CD4-positive, alpha-beta memory T cell (primary cell): ENCODE data around the gene CHD6. TPM values are rescaled to one million over a fixed set of nuclear protein-coding genes. Genes with fewer than 3 reads are reported as not detected.

Source experiments
- CTCF ChIA-PET: fragments of 350-600 bp; sonication (Branson Sonifier 250); formaldehyde crosslinking; loops from one replicate; lab custom pipeline; 2021; ENCODE audit warnings: inconsistent platforms; ENCODE audit not compliant: partially characterized antibody; lab: Charles Lee
- POLR2A ChIA-PET: fragments of 350-600 bp; sonication (Branson Sonifier 250); formaldehyde crosslinking; loops from one replicate; lab custom pipeline; 2021; ENCODE audit not compliant: partially characterized antibody; lab: Charles Lee
- DNase-seq, 5 donors: peaks; one replicate each; pipeline versions ENCODE4 v3.0.0 to v3.0.0-alpha.2; 2020 to 2022; ENCODE audit warnings: mixed read lengths in 1 of 5
- H3K27ac ChIP-seq: one replicate; pipeline ENCODE4 v1.7.0; 2013; ENCODE audit warnings: low read depth, low read length
- H3K27me3 ChIP-seq: 2 replicates; pipeline ENCODE4 v1.7.0; 2013; ENCODE audit warnings: mild to moderate bottlenecking, low read length, moderate library complexity; ENCODE audit not compliant: insufficient read depth
- H3K36me3 ChIP-seq: 2 replicates; pipeline ENCODE4 v1.7.0; 2013; ENCODE audit warnings: mild to moderate bottlenecking, low read length, moderate library complexity; ENCODE audit not compliant: insufficient read depth
- H3K4me1 ChIP-seq: 2 replicates; pipeline ENCODE4 v1.7.0; 2013; ENCODE audit warnings: mild to moderate bottlenecking, low read length, moderate library complexity; ENCODE audit not compliant: insufficient read depth
- H3K4me3 ChIP-seq, 2 donors: one replicate each; pipeline ENCODE4 v1.7.0; 2013; ENCODE audit warnings: low read length in 2 of 2, mild to moderate bottlenecking in 1 of 2
- H3K9me3 ChIP-seq, 2 donors: one replicate each; pipeline ENCODE4 v1.7.0; 2013; ENCODE audit warnings: low read length in 2 of 2, control low read depth in 1 of 2; ENCODE audit not compliant: control insufficient read depth in 1 of 2
- H3K27ac Mint-ChIP-seq, 7 donors: one replicate each; pipeline ENCODE4 v1.8.0; 2020 to 2021; ENCODE audit warnings: mixed read lengths in 7 of 7, mild to moderate bottlenecking in 6 of 7, inconsistent platforms in 3 of 7, moderate library complexity in 3 of 7
- H3K27me3 Mint-ChIP-seq, 2 donors: one replicate each; pipeline ENCODE4 v1.8.0; 2020 to 2021; ENCODE audit warnings: mixed read lengths in 2 of 2
- H3K36me3 Mint-ChIP-seq, 2 donors: one replicate each; pipeline ENCODE4 v1.8.0; 2020 to 2021; ENCODE audit warnings: mixed read lengths in 2 of 2, inconsistent platforms in 1 of 2, mild to moderate bottlenecking in 1 of 2
- H3K4me1 Mint-ChIP-seq, 4 donors: one replicate each; pipeline ENCODE4 v1.8.0; 2020 to 2021; ENCODE audit warnings: mixed read lengths in 4 of 4, mild to moderate bottlenecking in 1 of 4
- H3K4me3 Mint-ChIP-seq, 8 donors: one replicate each; pipeline ENCODE4 v1.8.0; 2020 to 2021; ENCODE audit warnings: mixed read lengths in 8 of 8, mild to moderate bottlenecking in 7 of 8, moderate library complexity in 6 of 8, inconsistent platforms in 3 of 8
- H3K9me3 Mint-ChIP-seq, 8 donors: one replicate each; pipeline ENCODE4 v1.8.0; 2020 to 2021; ENCODE audit warnings: mixed read lengths in 8 of 8, mild to moderate bottlenecking in 5 of 8, inconsistent platforms in 3 of 8, moderate library complexity in 1 of 8
- intact Hi-C: fragments of 100-400 bp; cut with micrococcal nuclease; formaldehyde crosslinking; loops from one replicate; pipeline ENCODE4 v1.15.1; 2023
- polyA plus RNA-seq, 2 donors: library from polyadenylated mRNA; unstranded; fragments of 300-500 nt; fragmentation: Illumina TruSeq; gene quantifications; one replicate each; pipeline ENCODE4 v1.2.3, GENCODE V29; 2021
- total RNA-seq, 2 experiments: library from RNA; stranded (reverse); gene quantifications; one replicate each; pipeline ENCODE4 v1.2.3, GENCODE V29; 2021

Gene CHD6
- total and polyA plus RNA-seq, 4 experiments from 2014 or later: 29.2 to 96.8 (median 77.8) TPM

DNA sequence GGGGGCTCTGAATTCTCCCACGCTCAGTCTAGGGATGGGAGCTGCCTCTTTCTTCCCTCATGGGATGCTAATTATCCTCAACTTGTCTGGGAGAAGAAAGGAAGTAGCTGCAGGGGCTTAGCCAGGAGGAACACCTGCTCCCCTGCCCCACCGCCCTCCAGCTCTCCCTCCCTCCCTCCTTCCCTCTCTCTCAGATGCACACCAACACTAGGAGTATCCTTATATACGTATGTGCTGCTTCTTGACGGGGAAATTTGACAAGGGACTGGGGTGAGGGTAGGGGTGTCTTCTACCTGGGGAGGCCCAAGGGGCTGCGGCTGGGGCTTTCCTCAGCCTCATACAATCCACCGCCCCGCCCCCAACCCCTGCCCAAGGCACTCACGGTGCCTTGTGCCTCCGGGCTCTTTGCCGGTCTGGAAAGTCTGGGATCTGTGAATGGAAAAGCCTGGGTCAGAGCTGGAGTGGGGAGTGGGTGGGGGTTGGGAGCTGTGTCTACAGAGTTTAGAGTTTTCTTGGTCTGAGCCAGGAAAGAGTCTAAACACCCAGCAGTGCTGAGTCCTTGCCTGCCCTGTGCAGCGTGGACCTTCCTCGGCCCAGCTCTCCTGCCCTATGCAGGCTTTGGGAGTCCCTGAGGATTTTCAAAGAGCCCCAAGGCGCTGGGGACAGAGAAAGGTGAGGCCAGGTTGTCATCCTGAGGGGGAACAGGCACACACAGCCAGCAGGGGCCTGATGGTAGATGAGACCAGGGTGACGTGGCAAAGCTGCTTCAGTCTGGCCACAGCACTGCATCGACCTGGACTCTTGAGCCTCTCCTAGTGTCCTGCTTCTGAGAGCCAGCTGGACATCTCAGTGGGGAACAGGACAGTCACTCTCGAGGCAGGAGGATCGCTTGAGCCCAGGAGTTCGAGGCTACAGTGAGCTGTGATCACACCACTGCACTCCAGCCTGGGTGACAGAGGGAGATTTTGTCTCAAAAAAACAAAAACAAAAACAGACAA, 222.2 kb downstream of the CHD6 start:
- Mint-ChIP-seq H3K36me3 (no peaks in the 10 kb centered on the region), H3K4me1 (peaks cover 0 to 4% (median 1%) of the 10 kb centered on the region in 4 donors), H3K9me3 (no peaks in the 10 kb centered on the region), H3K27ac (peak overlapping the region in 2 of 7 donors; percentile 17 to 37), H3K27me3 (no peaks in the 10 kb centered on the region), H3K4me3 (no peak overlapping the region)
- intact Hi-C loops: no loop called here
- Histone ChIP-seq H3K27ac (no peak overlapping the region), H3K9me3 (no peaks in the 10 kb centered on the region), H3K4me1 (no peaks in the 10 kb centered on the region), H3K27me3 (no peaks in the 10 kb centered on the region), H3K36me3 (no peaks in the 10 kb centered on the region), H3K4me3 (no peak overlapping the region)
- ChIA-PET CTCF (no interaction called here), POLR2A (no interaction called here)
- DNase-seq: no peak

DNA sequence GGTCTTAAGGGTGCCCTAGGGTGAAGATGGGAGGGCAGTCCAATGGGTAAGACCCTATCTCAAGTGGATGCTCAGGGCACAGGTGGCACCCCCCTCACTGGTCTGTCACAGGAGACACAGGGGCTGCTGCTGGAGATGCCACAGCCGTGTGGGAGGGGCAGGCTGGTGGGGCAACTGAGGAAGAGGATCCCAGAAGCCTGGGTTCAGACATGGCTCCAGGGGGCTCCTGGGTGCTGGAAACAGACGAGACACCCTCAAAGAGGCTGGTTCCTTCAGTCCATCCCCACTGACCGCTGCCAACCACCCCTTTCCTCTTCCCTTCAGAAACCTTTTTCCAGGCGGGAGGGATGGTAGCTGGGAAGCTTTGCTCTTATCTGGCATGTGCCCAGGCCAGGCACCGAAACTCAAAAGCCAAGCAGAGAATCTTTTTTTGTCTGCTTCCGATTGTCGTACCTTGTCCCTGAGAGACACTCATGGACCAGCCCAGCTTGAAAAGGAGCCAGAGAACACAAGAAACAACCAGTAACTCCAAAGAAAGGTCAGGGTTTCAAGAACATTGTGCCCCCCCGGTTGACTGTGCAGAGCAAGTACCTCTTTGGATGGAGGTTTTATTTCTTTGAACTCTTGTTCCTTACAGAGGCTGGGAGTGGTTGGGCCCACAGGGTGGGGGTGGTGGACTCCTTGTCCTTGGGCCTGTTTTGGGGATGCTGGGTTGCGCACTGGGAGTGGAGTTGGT, 223.1 kb downstream of the CHD6 start:
- H3K36me3 ChIP-seq: no peaks in the 10 kb centered on the region
- Mint-ChIP-seq H3K27me3 (no peaks in the 10 kb centered on the region), H3K4me3 (no peak overlapping the region), H3K4me1 (peaks cover 0 to 4% (median 1%) of the 10 kb centered on the region in 4 donors), H3K36me3 (no peaks in the 10 kb centered on the region), H3K9me3 (no peaks in the 10 kb centered on the region), H3K27ac (peak overlapping the region in 1 of 7 donors; percentile 17)
- DNase-seq: no peak
- intact Hi-C loops: no loop called here
- H3K4me1 ChIP-seq: no peaks in the 10 kb centered on the region
- H3K4me3 ChIP-seq: no peak overlapping the region
- POLR2A ChIA-PET: no interaction called here
- no peaks in the 10 kb centered on the region for H3K9me3 ChIP-seq
- CTCF ChIA-PET: no interaction called here
- H3K27me3 ChIP-seq: no peaks in the 10 kb centered on the region
- no peak overlapping the region for H3K27ac ChIP-seq

DNA sequence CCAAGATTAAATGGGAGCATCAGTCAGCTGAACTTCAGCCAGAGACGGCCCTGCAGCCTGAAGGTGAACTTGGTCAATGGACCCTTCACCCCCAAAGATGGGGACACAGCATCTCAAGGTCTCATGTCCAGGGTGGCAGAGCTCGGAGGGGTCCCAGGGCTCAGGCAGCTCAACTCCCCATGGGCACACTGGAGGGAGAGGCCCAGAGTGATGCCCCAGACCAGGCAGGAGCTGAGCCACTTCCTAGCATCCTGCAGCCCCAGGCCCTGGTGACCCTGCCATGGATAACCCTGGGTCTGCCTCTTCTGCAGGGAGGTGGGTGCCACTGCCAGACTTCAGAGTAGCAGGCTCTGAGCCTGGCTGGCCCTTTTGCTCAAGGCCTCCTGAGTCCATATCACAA, 224.1 kb downstream of the CHD6 start:
- no peak for DNase-seq
- H3K27ac ChIP-seq: no peak overlapping the region
- H3K36me3 ChIP-seq: no peaks in the 10 kb centered on the region
- Mint-ChIP-seq H3K27ac (no peak overlapping the region), H3K36me3 (no peaks in the 10 kb centered on the region), H3K27me3 (no peaks in the 10 kb centered on the region), H3K4me1 (peaks cover 0 to 4% (median 1%) of the 10 kb centered on the region in 4 donors), H3K4me3 (no peak overlapping the region), H3K9me3 (no peaks in the 10 kb centered on the region)
- intact Hi-C loops: no loop called here
- H3K4me1 ChIP-seq: no peaks in the 10 kb centered on the region
- ChIA-PET CTCF (no interaction called here), POLR2A (no interaction called here)
- no peak overlapping the region for H3K4me3 ChIP-seq
- H3K9me3 ChIP-seq: no peaks in the 10 kb centered on the region
- H3K27me3 ChIP-seq: no peaks in the 10 kb centered on the region

DNA sequence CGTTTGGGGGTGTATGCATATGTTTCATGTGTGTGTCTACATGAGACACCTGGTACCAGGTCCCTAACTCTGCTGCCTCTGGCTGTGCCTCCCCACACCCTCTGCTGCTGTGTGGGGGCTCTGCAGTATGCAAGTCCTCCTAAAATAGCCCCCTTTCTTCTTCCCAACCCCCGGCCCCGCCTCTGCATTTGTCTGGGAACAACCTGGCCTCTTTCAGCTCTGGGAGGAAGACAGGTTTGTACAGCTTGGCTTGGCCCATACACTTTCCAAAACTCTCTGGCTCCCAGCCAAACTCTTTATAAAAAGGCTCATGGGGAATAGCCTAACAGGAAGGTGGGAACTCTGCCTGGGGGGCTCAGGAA, 224.5 kb downstream of the CHD6 start:
- H3K27ac Mint-ChIP-seq: no peak overlapping the region
- Histone ChIP-seq H3K4me1 (no peaks in the 10 kb centered on the region), H3K36me3 (no peaks in the 10 kb centered on the region), H3K9me3 (no peaks in the 10 kb centered on the region), H3K27ac (no peak overlapping the region), H3K4me3 (no peak overlapping the region), H3K27me3 (no peaks in the 10 kb centered on the region)
- no peak for DNase-seq
- no peak overlapping the region for H3K4me3 Mint-ChIP-seq
- H3K36me3 Mint-ChIP-seq: no peaks in the 10 kb centered on the region
- intact Hi-C loops: no loop called here
- CTCF ChIA-PET: no interaction called here
- no peaks in the 10 kb centered on the region for H3K27me3 Mint-ChIP-seq
- H3K9me3 Mint-ChIP-seq: no peaks in the 10 kb centered on the region
- H3K4me1 Mint-ChIP-seq: peaks cover 0 to 4% (median 1%) of the 10 kb centered on the region in 4 donors
- POLR2A ChIA-PET: no interaction called here

DNA sequence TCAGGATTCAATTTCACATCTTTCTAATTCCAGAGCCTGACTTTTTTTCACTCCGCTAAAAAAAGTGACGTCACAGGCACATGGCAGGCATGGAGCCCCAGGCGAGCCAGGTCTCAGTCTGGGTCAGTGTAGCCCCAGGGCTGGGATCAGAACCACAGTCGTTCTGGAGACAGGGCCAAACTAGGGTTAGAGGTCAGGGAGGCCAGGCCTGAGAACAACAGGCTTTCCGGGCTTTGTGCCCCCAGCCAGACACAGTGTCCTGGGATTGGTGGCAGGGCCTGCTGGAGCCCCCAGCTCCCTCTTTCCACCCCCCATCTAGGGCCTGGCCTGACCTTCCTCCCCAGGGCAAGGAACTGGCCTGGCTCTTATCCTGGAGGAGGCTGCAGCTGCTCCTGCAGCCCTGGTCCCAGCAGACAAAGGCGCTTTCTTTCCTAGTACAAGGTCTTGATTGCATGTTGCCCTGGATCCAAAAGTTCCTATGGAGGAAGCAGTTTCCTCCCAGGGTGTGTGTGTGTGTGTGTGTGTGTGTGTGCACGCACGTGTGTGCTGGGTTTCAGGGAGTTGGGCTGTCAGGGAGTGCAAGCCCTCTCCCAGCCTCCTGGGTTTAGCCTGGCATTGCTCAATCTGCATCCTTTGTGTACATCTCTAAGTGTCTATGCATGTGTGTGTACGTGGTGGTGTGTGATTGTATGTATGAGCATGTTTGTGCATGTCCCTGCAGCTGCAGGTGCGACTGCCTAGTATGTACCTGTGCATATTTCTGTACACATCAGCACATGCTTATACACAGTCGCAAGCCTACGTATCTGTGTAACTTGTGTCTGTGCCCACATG, 225.1 kb downstream of the CHD6 start:
- no peak for DNase-seq
- ChIA-PET POLR2A (no interaction called here), CTCF (no interaction called here)
- no peaks in the 10 kb centered on the region for H3K36me3 ChIP-seq
- no peaks in the 10 kb centered on the region for H3K36me3 Mint-ChIP-seq
- no peaks in the 10 kb centered on the region for H3K27me3 ChIP-seq
- intact Hi-C loops: no loop called here
- H3K4me3 Mint-ChIP-seq: no peak overlapping the region
- H3K27ac ChIP-seq: no peak overlapping the region
- H3K9me3 Mint-ChIP-seq: no peaks in the 10 kb centered on the region
- no peaks in the 10 kb centered on the region for H3K9me3 ChIP-seq
- H3K4me1 Mint-ChIP-seq: peaks cover 0 to 4% (median 1%) of the 10 kb centered on the region in 4 donors
- H3K4me1 ChIP-seq: no peaks in the 10 kb centered on the region
- peak overlapping the region in 1 of 7 donors; percentile 12 for H3K27ac Mint-ChIP-seq
- no peak overlapping the region for H3K4me3 ChIP-seq
- H3K27me3 Mint-ChIP-seq: no peaks in the 10 kb centered on the region

DNA sequence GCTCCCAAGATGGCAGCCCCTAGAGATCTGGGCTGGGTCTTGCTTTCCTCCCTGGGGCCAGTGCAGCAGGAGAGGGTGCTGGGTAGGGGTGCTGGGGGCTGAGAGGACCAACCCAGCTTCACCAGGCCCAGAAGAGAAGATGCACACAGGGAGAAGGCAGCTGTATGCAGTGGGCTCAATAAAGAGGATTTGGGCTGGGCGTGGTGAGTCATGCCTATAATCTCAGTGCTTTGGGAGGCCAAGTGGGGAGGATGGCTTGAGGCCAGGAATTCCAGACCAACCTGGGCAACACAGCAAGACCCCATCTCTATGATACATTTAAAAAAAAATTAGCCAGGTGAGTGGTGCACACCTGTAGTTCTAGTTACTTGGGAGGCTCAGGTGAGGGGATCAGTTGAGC, 225.9 kb downstream of the CHD6 start:
- no peak overlapping the region for H3K27ac Mint-ChIP-seq
- CTCF ChIA-PET: no interaction called here

DNA sequence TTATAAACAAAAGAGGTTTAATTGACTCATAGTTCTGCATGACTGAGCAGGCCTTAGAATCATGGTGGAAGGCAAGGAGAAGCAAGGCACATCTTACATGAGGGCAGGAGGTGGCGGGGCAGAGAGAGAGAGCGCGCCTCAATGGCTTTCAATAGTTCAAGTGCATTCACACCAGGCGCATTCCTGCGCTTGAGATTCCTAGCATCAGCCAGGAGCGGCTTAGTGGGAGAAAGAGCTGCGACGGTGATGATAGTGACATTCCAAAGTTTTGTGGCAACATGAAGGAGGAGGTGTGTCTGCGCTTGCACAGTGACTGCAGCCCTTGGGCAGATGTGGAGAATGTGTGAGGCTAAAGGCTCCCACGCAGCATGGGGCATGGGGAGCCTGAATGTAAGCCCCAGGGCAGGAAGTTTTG, 226.6 kb downstream of the CHD6 start:
- no peak for DNase-seq
- Mint-ChIP-seq H3K36me3 (no peaks in the 10 kb centered on the region), H3K9me3 (no peaks in the 10 kb centered on the region), H3K4me3 (no peak overlapping the region), H3K27me3 (no peaks in the 10 kb centered on the region), H3K4me1 (peaks cover 0 to 4% (median 1%) of the 10 kb centered on the region in 4 donors), H3K27ac (no peak overlapping the region)
- ChIA-PET POLR2A (no interaction called here), CTCF (no interaction called here)
- no peaks in the 10 kb centered on the region for H3K27me3 ChIP-seq
- no peak overlapping the region for H3K4me3 ChIP-seq
- no peak overlapping the region for H3K27ac ChIP-seq
- H3K4me1 ChIP-seq: no peaks in the 10 kb centered on the region
- intact Hi-C loops: no loop called here
- H3K9me3 ChIP-seq: no peaks in the 10 kb centered on the region
- no peaks in the 10 kb centered on the region for H3K36me3 ChIP-seq

More for the DNA sequence above, 225.9 kb downstream of the CHD6 start:
- Mint-ChIP-seq H3K4me3 (no peak overlapping the region), H3K36me3 (no peaks in the 10 kb centered on the region), H3K27me3 (no peaks in the 10 kb centered on the region), H3K4me1 (peaks cover 0 to 4% (median 1%) of the 10 kb centered on the region in 4 donors), H3K9me3 (no peaks in the 10 kb centered on the region)
- intact Hi-C loops: no loop called here
- no peak for DNase-seq
- Histone ChIP-seq H3K27me3 (no peaks in the 10 kb centered on the region), H3K36me3 (no peaks in the 10 kb centered on the region), H3K27ac (no peak overlapping the region), H3K4me3 (no peak overlapping the region), H3K9me3 (no peaks in the 10 kb centered on the region), H3K4me1 (no peaks in the 10 kb centered on the region)
- POLR2A ChIA-PET: no interaction called here
